ENCODE results near the gene TFAM.

TFAM gene

DNA sequence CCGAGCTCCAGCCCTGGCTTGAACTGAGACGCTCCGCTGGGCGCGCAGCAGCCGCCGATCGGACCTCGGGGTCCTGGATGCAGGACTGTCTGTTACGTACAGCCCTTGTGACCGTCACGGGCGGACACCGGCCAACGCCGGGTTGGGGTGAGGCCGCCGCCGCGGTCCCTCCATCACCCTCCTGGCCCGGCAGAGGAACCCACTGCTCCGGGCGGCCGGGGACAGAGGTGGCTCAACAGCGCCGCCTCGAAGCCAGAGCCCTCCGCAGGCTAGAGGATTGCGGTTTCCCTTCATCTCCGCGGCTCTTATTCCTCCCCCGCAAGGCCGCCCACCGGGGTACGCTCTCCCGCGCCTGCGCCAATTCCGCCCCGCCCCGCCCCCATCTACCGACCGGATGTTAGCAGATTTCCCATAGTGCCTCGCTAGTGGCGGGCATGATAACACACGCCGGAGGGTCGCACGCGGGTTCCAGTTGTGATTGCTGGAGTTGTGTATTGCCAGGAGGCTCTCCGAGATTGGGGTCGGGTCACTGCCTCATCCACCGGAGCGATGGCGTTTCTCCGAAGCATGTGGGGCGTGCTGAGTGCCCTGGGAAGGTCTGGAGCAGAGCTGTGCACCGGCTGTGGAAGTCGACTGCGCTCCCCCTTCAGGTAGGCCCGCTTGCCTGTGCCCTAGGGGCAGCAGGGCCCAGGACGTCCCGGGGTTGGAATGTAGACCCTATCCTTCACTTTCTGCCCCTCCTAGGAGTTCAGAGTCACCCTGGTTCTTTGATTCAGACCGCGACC is at the start of gene TFAM:
TFAM (plus strand) TSS at position 412 of the 785 bp plus-strand sequence; CDS start at position 550, 138 bp downstream.
- DNase-seq, result peak; percentile 97

GRCh38 chr10:58336242-58336641 is 49.0 kb upstream of the TFAM start:
- DNase-seq, result no peak

GRCh38 chr10:58341422-58341821 is 43.8 kb upstream of the TFAM start:
- DNase-seq, result no peak

DNA sequence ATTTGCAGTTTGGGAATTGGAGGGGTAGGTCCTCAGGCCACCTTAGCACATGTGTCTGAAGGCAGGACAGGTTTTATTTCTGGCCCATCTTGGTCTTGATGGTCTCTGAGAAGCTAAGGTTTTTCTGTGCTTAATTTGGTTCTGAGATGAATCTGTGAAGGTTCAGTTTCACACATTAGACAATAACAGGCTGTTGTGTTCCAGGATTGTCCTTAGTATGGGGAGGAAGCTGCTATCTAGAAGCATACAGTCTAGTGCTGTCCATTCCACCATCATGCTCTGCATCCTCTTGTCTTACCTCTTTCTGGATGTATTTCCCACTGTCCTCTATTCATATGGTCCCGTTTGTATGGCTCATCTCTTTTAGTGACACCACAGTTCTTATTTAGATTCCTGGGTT is 43.3 kb upstream of the TFAM start:
- DNase-seq, result no peak

- DNase-seq, result no peak
These were observed 37.2 kb upstream of the TFAM start for GRCh38 chr10:58347967-58348366.

DNA sequence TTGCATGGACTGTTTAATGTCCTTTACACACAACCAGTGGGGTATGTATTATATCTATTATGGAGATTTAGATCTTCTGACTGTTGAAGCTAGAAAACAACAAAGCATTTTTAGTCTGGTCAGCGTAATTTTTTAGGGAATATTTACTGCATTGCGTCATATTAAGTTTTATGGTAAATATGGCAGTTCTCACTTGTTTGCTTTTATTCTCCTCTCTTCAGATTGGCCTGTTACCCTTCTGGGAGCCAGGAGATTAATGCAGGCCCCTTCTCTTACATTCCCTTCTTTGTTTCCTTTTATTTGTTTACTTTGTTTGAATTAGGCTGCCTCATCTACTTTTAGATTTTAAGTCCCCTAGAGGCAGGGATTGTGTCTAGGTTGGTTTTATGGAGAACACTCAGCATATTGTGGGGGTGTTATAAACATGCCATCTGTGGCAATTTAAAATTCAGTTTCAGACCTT is 36.6 kb upstream of the TFAM start:
- DNase-seq, result no peak

- no peak for DNase-seq
These were observed 35.2 kb upstream of the TFAM start for GRCh38 chr10:58350023-58350422.

DNA sequence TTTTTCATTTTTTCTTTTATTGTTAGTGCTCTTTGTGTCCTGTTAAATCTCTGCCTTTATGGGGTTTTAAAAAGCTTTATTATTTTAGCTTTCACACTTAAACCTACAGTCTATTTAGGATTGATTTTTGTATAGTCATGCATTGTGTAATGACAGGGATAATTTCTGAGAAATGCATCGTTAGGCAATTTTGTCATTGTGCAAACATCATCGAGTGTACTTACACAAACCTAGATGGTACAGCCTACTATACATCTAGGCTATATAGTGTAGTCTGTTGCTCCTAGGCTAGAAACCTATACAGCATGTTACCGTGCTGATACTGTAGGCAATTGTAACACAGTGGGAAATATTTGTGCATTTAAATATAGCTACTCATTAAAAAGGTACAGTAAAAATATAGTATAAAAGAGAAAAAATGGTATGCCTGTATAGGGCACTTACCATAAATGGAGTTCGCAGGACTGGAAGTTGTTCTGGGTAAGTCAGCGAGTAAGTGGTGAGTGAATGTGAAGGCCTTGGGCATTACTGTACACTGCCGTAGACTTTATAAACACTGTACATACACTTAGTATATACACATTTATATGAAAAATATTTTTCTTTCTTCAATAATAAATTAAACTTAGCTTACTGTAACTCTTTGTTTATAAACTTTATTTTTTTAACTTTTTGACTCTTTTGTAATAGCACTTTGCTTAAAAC is 34.4 kb upstream of the TFAM start:
- DNase-seq, result no peak

DNA sequence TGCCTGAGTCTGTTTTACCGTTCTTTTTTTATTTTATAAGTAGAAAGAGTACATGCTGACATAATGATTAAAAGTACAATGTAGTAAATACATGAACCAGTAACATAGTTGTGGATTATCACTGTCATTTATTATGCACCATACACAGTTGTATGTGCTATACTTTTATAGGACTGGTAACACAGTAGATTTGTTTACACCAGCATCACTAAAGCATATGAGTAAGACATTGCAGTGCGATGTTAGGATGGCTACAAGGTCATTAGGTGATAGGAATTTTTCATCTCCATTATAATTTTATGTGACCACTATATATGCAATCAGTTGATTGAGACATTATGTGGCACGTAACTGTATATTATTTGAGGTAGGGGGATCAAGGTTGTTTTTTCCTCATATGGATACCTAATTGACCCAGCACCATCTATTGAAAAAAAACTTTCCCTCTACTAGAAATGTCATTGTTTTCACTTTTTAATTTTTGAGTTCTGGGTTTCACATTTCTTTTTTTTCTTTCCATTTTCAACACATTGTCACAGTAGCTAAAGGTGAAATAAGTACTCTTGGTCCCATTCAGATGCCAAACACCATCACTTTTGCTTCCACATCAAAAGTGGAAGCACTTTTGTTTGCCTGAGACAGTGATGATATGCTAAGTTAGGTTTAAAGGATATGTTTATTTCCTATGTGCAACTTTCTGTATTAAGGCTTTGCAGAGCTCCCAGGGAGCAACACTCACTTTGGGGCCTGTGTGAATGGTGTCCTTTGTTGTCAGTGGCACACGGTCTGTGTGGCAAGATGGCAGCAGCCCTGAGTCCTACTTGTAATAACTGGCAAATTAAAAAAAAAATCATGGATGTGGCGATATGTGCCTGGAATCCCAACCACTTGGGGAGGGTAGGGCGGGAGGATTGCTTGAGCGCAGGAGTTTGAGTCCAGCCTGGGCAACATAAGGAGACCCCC is 33.3 kb upstream of the TFAM start:
- no peak for DNase-seq

- DNase-seq, result no peak
These were observed 32.1 kb upstream of the TFAM start for GRCh38 chr10:58352956-58353610.

DNA sequence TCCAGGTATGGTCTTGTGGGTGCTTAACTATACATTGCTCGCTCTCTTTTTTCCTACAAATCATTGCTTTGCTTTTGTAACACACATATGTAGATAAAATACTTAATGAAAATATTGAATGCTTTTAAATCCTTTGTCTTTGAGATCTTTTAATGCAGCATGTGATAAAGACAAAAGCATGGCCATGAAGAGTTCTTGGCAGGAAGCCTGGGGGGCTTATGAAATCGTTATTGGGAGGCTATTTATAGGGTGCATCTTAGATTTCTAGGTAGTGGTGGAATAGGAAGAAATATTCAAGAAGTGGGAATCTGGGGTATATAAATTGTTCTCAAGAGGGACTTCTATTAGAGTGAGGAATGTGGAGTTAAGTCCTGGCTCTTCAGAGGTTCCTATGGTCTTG is 28.5 kb upstream of the TFAM start:
- DNase-seq, result no peak

DNA sequence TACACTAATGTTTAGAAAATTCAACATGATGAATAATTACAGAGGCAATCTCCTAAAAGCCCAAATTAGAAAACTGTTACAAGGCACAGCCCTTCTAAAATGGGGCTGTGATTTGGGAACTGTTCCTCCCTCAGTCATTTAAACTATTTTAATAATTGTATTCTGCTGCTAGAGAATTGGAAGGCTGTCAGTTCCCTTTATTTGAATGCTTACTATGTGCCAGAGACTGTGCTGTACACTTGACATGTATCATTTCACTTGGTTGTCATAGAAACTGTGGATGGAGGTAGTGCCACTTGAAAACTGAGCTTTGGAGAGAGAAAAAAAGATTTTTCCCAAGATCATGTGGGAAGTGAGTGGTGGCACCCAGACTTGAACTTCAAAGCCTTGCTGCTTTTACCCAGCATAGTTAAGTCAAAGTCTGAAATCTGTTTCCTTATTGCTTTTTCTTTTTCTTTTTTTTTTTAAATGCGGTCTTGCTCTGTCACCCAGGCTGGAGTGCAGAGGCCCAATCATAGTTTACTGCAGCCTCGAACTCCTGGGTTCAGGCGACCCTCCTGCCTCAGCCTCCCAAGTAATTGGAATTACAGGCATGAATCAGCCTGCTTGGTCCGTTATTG is 26.8 kb upstream of the TFAM start:
- no peak for DNase-seq

GRCh38 chr10:58358947-58359346 is 26.3 kb upstream of the TFAM start:
- no peak for DNase-seq

GRCh38 chr10:58359541-58359940 is 25.7 kb upstream of the TFAM start:
- no peak for DNase-seq

GRCh38 chr10:58360412-58361004 is 24.7 kb upstream of the TFAM start:
- no peak for DNase-seq

GRCh38 chr10:58361353-58361752 is 23.9 kb upstream of the TFAM start:
- no peak for DNase-seq

DNA sequence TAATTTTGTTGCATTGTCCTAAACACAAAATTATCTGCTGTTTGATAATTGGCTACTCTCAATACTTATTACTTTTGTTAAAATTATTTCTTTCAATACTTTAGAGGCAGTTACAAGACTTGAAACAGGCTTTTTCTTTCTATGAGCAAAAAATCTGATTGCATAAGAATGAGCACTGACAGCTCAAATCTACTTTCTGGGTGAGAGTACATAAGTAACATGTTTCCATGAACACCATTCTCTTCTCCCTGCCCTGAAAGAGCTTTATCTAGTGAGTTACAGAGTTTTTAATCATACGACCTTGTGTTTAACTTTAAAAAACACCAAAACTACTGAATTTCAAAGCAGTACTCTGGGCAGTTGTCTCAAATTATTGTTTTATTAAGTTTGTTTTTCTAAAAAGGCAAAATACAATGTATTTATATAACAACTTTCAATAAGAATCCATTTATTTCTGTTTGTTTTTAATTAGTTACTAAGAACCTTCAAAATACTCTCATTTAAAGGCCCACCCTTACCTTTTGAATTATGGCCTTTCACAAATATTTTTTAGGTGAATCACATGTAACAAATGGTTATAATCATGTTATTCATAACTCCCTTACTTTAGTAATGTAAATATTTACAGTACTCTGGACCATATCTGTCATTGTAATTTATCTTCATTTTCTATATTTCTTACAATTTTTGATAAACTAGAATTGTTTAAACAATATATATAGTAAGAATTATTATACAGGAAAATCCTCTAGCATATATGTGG is 23.0 kb upstream of the TFAM start:
- DNase-seq, result no peak

GRCh38 chr10:58367069-58367468 is 18.1 kb upstream of the TFAM start:
- DNase-seq, result no peak

DNA sequence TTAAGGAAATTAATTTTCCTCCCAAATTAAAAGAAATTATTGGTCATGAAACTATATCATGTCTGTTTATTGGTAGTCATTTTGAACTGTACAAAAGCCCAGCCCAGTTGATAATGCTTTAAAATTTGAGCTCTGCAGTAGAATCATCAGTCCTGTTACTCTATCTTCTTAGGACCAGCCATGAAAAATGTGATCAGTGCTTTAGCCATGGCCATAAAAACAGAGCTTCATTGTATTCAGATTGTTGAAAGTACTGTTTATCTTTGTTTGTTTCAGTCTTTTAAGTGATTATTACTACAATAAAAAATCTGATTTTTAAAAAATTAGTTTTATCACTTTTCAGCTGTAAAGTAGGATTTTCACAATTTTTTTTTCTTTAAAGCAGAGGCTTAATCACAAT is 13.7 kb upstream of the TFAM start:
- no peak for DNase-seq

GRCh38 chr10:58372607-58373441 is 12.4 kb upstream of the TFAM start:
- DNase-seq, result no peak

All from activated naive CD4-positive, alpha-beta T cell treated with Interleukin-2 at 50 U/mL for 16 hours (primary cell).